ENCODE results near the gene RRP15. TPM values are rescaled to one million over a fixed set of nuclear protein-coding genes. Genes with fewer than 3 reads are reported as not detected.

RRP15 gene
- total RNA-seq, 1 experiment from 2014 or later = 25.5 TPM

- Histone ChIP-seq H2AFZ (ENCODE audit: low read depth, low read length, poor library complexity, severe bottlenecking) (no peak overlapping the region), H3K9me3 (ENCODE audit: control insufficient read depth in 1 of 2, insufficient read depth in 1 of 2, low read depth in 1 of 2, low read length in 2 of 2) (no peaks in the 10 kb centered on the region), H3K27ac (ENCODE audit: low read depth, low read length) (no peak overlapping the region), H3K9me2 (ENCODE audit: insufficient read depth) (no peaks in the 10 kb centered on the region), H3K9ac (ENCODE audit: low read length) (no peak overlapping the region), H4K20me1 (ENCODE audit: insufficient read depth) (no peaks in the 10 kb centered on the region), H3K79me2 (ENCODE audit: insufficient read depth, low read length) (peaks cover 6% of the 10 kb centered on the region; the same call in 1 of the 2 replicates), H3K27me3 (ENCODE audit: insufficient read depth, low read length) (no peaks in the 10 kb centered on the region), H3K36me3 (ENCODE audit: control insufficient read depth in 1 of 2, insufficient read depth in 2 of 2, low read length in 2 of 2) (no peaks in the 10 kb centered on the region; a peak in 1 of 4 replicates), H3K4me3 (replicated peaks in 1 of 2; ENCODE audit: low read depth in 1 of 2, low read length in 2 of 2) (no peak overlapping the region), H3K4me1 (ENCODE audit: control insufficient read depth in 1 of 2, insufficient read depth in 2 of 2, low read length in 2 of 2) (no peaks in the 10 kb centered on the region), H3K4me2 (ENCODE audit: low read length) (no peak overlapping the region)
- ATAC-seq (no peak), DNase-seq (ENCODE audit: low read depth, low spot score) (no peak)
- ChIA-PET CTCF (interaction anchor here (1.1 kb wide), 1 partner anchor 735 kb away, joined by 5 read pairs; no protein-coding TSS in a partner anchor), RAD21 (ENCODE audit: low non-redundant PET in 1 of 2, low total read pairs in 2 of 2, uncharacterized antibody in 2 of 2, unreplicated experiment in 2 of 2) (no interaction called here), POLR2A (no interaction called here)
- intact Hi-C loops (cut with micrococcal nuclease) = loop anchor here (10.0 kb wide), 1 partner anchor 852 kb away; no protein-coding TSS in a partner anchor
- BruUV-seq (replicated peaks) = no TSS peak
- TF ChIP-seq CBX3 (IDR thresholded peaks at IDR 0.05; ENCODE audit: low read depth) (no peak), EGR1 (IDR thresholded peaks at IDR 0.05; ENCODE audit: low read depth) (no peak), YY1 (IDR thresholded peaks at IDR 0.05; ENCODE audit: extremely low read depth, insufficient replicate concordance, low read depth, low read length) (no peak), RAD21 (IDR thresholded peaks at IDR 0.05; ENCODE audit: low read depth) (no peak), EZH2 (IDR thresholded peaks at IDR 0.05) (no peak), MAX (IDR thresholded peaks at IDR 0.05) (no peak), EZH2phosphoT487 (IDR thresholded peaks at IDR 0.05; ENCODE audit: borderline replicate concordance) (no peak), ATF3 (IDR thresholded peaks at IDR 0.05) (no peak), ZFX (IDR thresholded peaks at IDR 0.05) (no peak), POLR2AphosphoS5 (IDR thresholded peaks at IDR 0.05; ENCODE audit: low read depth, low read length) (no peak), POLR2A (IDR thresholded peaks at IDR 0.05; ENCODE audit: borderline replicate concordance, extremely low read depth, insufficient read depth, insufficient read length) (no peak), SRF (IDR thresholded peaks at IDR 0.05; ENCODE audit: low read depth) (no peak), ZNF274 (IDR thresholded peaks at IDR 0.05; ENCODE audit: low read depth, low read length) (no peak), CEBPB (IDR thresholded peaks at IDR 0.05; ENCODE audit: low read depth) (no peak), SP1 (IDR thresholded peaks at IDR 0.05; ENCODE audit: low read depth) (no peak)
- TF ChIP-seq, protein P1, sequence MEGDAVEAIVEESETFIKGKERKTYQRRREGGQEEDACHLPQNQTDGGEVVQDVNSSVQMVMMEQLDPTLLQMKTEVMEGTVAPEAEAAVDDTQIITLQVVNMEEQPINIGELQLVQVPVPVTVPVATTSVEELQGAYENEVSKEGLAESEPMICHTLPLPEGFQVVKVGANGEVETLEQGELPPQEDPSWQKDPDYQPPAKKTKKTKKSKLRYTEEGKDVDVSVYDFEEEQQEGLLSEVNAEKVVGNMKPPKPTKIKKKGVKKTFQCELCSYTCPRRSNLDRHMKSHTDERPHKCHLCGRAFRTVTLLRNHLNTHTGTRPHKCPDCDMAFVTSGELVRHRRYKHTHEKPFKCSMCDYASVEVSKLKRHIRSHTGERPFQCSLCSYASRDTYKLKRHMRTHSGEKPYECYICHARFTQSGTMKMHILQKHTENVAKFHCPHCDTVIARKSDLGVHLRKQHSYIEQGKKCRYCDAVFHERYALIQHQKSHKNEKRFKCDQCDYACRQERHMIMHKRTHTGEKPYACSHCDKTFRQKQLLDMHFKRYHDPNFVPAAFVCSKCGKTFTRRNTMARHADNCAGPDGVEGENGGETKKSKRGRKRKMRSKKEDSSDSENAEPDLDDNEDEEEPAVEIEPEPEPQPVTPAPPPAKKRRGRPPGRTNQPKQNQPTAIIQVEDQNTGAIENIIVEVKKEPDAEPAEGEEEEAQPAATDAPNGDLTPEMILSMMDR (IDR thresholded peaks at IDR 0.05 in 2 of 3, conservative IDR thresholded peaks at IDR 0.05 in 1 of 3; ENCODE audit: borderline replicate concordance in 1 of 3, insufficient read depth in 1 of 3, low read depth in 2 of 3, low read length in 2 of 3) = no peak
Measured at GRCh38 chr1:218332416-218332815, 47.3 kb downstream of the RRP15 start.
